OCI-LY1 (cell line): ENCODE measurements around the gene ACAP3.

Experiments
- H2AFZ ChIP-seq: fragments of 200-600 bp; sonication (generic), shearing (Covaris generic); 2 replicates; pipeline ENCODE4 v1.6.0; 2014; ENCODE audit warnings: antibody characterized with exemption, mild to moderate bottlenecking, low read length
- H3F3A ChIP-seq: fragments of 200-600 bp; sonication (generic), shearing (Covaris generic); 2 replicates; pipeline ENCODE4 v1.6.0; 2014; ENCODE audit warnings: mild to moderate bottlenecking, antibody characterized with exemption, low read length, moderate library complexity; ENCODE audit not compliant: insufficient read depth
- H3K27ac ChIP-seq: fragments of 200-600 bp; sonication (generic); 2 replicates; pipeline ENCODE4 v1.5.1; 2014; ENCODE audit warnings: low read length, mixed run types, mild to moderate bottlenecking, low read depth; ENCODE audit not compliant: poor library complexity, severe bottlenecking
- H3K27me3 ChIP-seq: fragments of 200-600 bp; sonication (generic); 2 replicates; pipeline ENCODE4 v1.6.0; 2014; ENCODE audit warnings: antibody characterized with exemption, mild to moderate bottlenecking, low read length, moderate library complexity; ENCODE audit not compliant: insufficient read depth
- H3K36me3 ChIP-seq: fragments of 200-600 bp; sonication (generic); 2 replicates; pipeline ENCODE4 v1.6.1; 2014; ENCODE audit warnings: mild to moderate bottlenecking, antibody characterized with exemption, low read length, moderate library complexity, mixed read lengths; ENCODE audit not compliant: insufficient read depth
- H3K4me1 ChIP-seq: fragments of 200-600 bp; sonication (generic); 2 replicates; pipeline ENCODE4 v1.5.1; 2014; ENCODE audit warnings: mild to moderate bottlenecking, low read length, moderate library complexity; ENCODE audit not compliant: insufficient read depth, severe bottlenecking
- H3K4me2 ChIP-seq: fragments of 200-600 bp; sonication (generic), shearing (Covaris generic); 2 replicates; pipeline ENCODE4 v1.6.1; 2014; ENCODE audit warnings: low read length
- H3K4me3 ChIP-seq: fragments of 200-600 bp; sonication (generic); 2 replicates; pipeline ENCODE4 v1.5.1; 2014; ENCODE audit warnings: low read length, low read depth, mild to moderate bottlenecking, mixed read lengths; ENCODE audit not compliant: poor library complexity, severe bottlenecking
- H3K79me2 ChIP-seq: fragments of 200-600 bp; shearing (Covaris generic); 2 replicates; pipeline ENCODE4 v1.6.1; 2016; ENCODE audit warnings: mixed run types, low read length, mixed read lengths; ENCODE audit not compliant: insufficient read depth
- H3K9ac ChIP-seq: fragments of 200-600 bp; sonication (generic), shearing (Covaris generic); 2 replicates; pipeline ENCODE4 v1.6.1; 2014; ENCODE audit warnings: mild to moderate bottlenecking, low read length, mixed read lengths
- H3K9me2 ChIP-seq: fragments of 200-600 bp; sonication (generic), shearing (Covaris generic); 2 replicates; pipeline ENCODE4 v1.6.1; 2014; ENCODE audit warnings: low read depth, mild to moderate bottlenecking, low read length, mixed read lengths
- H3K9me3 ChIP-seq: fragments of 200-600 bp; shearing (Covaris generic); 2 replicates; pipeline ENCODE4 v1.6.1; 2014; ENCODE audit warnings: low read length, mixed read lengths
- H4K20me1 ChIP-seq: fragments of 200-600 bp; sonication (generic), shearing (Covaris generic); 2 replicates; pipeline ENCODE4 v1.6.0; 2016; ENCODE audit warnings: mild to moderate bottlenecking, low read length; ENCODE audit not compliant: insufficient read depth
- EZH2 ChIP-seq: fragments of 200-600 bp; sonication (generic), shearing (Covaris generic); IDR thresholded peaks from 2 replicates; pipeline ENCODE4 v1.8.0; 2017; ENCODE audit warnings: borderline replicate concordance, mixed run types, mild to moderate bottlenecking, antibody characterized with exemption, low read length, moderate library complexity, mixed read lengths
- TF ChIP-seq, protein P1 (sequence below): fragments of 200-600 bp; sonication (generic), shearing (Covaris generic); IDR thresholded peaks from 2 replicates; pipeline ENCODE4 v1.5.1; 2017; ENCODE audit warnings: mild to moderate bottlenecking, antibody characterized with exemption, low read length, moderate library complexity, mixed read lengths

ACAP3 gene

DNA sequence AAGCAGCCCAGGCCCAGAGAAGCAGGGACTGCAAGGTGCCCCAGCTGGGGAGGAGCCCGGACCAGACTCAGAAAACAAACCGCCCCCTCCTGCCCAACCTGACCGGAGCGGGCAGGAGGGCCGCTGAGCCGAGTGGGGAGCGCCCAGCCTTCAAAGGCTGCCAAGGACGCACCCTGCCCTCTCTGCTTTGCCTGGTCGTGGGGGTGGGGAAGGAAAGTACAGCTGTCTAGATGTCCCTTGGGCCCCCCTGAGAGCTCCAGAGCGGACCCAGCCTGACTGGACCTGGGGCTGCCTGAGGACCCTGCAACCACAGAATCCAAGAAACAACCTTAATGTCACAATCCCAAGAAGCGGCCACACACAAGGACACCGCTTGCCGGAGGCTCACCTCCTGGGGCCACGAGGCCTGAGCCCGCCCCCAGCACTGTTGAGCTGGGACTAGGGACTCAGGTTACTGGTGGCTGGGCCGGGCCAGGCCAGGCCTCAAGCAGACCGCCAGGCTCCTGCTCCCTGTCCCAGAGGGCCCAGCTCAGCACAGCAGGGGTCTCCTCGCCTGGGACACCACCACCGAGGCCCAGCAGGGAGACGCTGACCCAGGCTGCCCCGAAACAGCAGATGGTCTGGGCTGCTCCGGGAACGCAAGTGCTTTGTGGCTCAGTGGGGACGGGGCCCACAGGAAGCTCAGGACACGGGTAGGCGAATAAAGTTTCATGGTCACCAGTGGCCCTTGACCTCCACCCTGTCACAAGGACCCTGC, 40.1 kb upstream of the ACAP3 start:
- H4K20me1 ChIP-seq = peaks cover 2% of the 10 kb centered on the region; the same call in 1 of the 2 replicates
- no peaks in the 10 kb centered on the region for H3K9me2 ChIP-seq
- peaks cover 6% of the 10 kb centered on the region; the same call in 1 of the 2 replicates for H3K27me3 ChIP-seq
- TF ChIP-seq EZH2 = no peak
- TF ChIP-seq, protein P1, sequence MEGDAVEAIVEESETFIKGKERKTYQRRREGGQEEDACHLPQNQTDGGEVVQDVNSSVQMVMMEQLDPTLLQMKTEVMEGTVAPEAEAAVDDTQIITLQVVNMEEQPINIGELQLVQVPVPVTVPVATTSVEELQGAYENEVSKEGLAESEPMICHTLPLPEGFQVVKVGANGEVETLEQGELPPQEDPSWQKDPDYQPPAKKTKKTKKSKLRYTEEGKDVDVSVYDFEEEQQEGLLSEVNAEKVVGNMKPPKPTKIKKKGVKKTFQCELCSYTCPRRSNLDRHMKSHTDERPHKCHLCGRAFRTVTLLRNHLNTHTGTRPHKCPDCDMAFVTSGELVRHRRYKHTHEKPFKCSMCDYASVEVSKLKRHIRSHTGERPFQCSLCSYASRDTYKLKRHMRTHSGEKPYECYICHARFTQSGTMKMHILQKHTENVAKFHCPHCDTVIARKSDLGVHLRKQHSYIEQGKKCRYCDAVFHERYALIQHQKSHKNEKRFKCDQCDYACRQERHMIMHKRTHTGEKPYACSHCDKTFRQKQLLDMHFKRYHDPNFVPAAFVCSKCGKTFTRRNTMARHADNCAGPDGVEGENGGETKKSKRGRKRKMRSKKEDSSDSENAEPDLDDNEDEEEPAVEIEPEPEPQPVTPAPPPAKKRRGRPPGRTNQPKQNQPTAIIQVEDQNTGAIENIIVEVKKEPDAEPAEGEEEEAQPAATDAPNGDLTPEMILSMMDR = no peak
- H3F3A ChIP-seq = no peaks in the 10 kb centered on the region; the same call in 1 of the 2 replicates
- no peaks in the 10 kb centered on the region for H3K9me3 ChIP-seq
- H3K27ac ChIP-seq = no peak overlapping the region
- H3K4me2 ChIP-seq = peak overlapping the region; percentile 82
- no peaks in the 10 kb centered on the region for H3K36me3 ChIP-seq
- no peak overlapping the region for H2AFZ ChIP-seq
- peak overlapping the region; percentile 61; the same call in 1 of the 2 replicates for H3K9ac ChIP-seq
- peak overlapping the region; percentile 68 for H3K4me3 ChIP-seq
- peaks cover 14% of the 10 kb centered on the region for H3K4me1 ChIP-seq
- no peaks in the 10 kb centered on the region for H3K79me2 ChIP-seq

- H3K4me2 ChIP-seq = peak overlapping the region; percentile 82; the same call in 1 of the 2 replicates
Observed at GRCh38 chr1:1347026-1347595, 39.4 kb upstream of the ACAP3 start.

GRCh38 chr1:1346501-1346890, 38.8 kb upstream of the ACAP3 start:
- TF ChIP-seq, protein P1 = no peak
- no peak for TF ChIP-seq EZH2
- Histone ChIP-seq H3K4me2 (no peak overlapping the region), H4K20me1 (peaks cover 2% of the 10 kb centered on the region; the same call in 1 of the 2 replicates), H3K27ac (no peak overlapping the region), H3K9me3 (no peaks in the 10 kb centered on the region), H3F3A (no peaks in the 10 kb centered on the region), H3K9me2 (no peaks in the 10 kb centered on the region), H3K27me3 (no peaks in the 10 kb centered on the region; the same call in 1 of the 2 replicates), H3K4me3 (no peak overlapping the region), H3K79me2 (no peaks in the 10 kb centered on the region), H2AFZ (no peak overlapping the region), H3K4me1 (peaks cover 14% of the 10 kb centered on the region), H3K9ac (no peak overlapping the region), H3K36me3 (no peaks in the 10 kb centered on the region; the same call in 1 of the 2 replicates)

More at GRCh38 chr1:1347026-1347595, 39.4 kb upstream of the ACAP3 start:
- Histone ChIP-seq H2AFZ (no peak overlapping the region), H3K79me2 (no peaks in the 10 kb centered on the region), H3K9ac (no peak overlapping the region), H3K27me3 (no peaks in the 10 kb centered on the region; the same call in 1 of the 2 replicates), H3K9me3 (no peaks in the 10 kb centered on the region), H3F3A (no peaks in the 10 kb centered on the region), H3K9me2 (no peaks in the 10 kb centered on the region), H3K36me3 (no peaks in the 10 kb centered on the region), H3K4me1 (peaks cover 14% of the 10 kb centered on the region), H4K20me1 (peaks cover 2% of the 10 kb centered on the region; the same call in 1 of the 2 replicates), H3K4me3 (peak overlapping the region; percentile 68), H3K27ac (no peak overlapping the region)
- TF ChIP-seq, protein P1 = no peak
- TF ChIP-seq EZH2 = no peak
